ENCODE measurements around the gene CHPT1.

- TF ChIP-seq RAD21 (IDR thresholded peaks at IDR 0.05; ENCODE audit: low read length) (no peak), POLR2AphosphoS5 (IDR thresholded peaks at IDR 0.05; ENCODE audit: low read depth, low read length) (no peak), RCOR1 (IDR thresholded peaks at IDR 0.05; ENCODE audit: low read length) (no peak), MXI1 (IDR thresholded peaks at IDR 0.05; ENCODE audit: low read depth, low read length) (no peak), TCF12 (IDR thresholded peaks at IDR 0.05) (no peak), NRF1 (IDR thresholded peaks at IDR 0.05; ENCODE audit: low read depth, low read length) (no peak)
Observed at GRCh38 chr12:101694297-101694848, 3.1 kb upstream of the CHPT1 start.

Data from SK-N-SH (cell line).